Measurements from ENCODE around the gene SLC16A8. TPM values are rescaled to one million over a fixed set of nuclear protein-coding genes. Genes with fewer than 3 reads are reported as not detected.

The SLC16A8 gene
- total and polyA plus RNA-seq, 2 of the 13 experiments (the other 11 are each of a cell fraction or from before 2014, with no cell fraction given): not detected

DNA sequence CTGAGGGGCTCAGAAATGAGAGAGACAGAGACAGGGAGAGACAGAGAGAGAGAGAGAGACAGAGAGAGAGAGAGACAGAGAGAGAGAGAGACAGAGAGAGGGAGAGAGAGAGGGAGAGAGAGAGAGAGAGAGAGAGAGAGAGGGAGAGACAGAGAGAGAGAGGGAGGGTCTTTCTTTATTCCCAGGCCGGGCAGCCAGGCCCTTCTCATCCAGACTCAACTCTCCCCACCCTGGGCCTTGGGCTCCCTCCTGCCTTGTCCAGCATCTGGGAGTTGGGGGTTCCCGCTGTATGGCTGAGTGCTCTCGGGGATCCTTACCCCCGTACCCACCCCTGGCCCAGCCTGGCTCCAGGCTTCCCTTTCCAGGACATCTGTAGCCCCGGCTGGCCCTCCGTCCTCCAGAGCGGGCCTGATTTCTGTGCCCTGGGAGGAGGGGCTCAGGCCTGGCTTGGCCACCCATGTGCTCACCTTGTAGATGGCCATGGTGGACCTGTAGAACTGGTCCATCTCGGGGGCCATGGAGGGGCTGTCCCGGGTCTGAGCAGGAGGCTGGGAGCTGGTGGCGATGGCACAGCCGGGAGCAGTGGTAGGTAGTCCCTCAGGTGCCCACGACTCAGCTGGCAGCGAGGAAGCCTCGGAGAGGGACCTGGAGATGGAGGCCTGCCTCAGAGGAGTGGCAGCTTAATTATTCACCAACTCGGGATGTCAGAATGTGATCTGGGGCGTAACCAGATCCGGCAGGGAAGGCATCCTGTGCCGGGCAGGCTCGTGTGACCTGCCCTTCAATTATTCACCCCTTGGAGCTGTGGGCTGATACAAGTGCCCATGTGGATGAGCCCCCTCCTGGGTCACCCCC lies 26.3 kb upstream of the SLC16A8 start, which contains the start of gene BAIAP2L2 (continued):
- TF ChIP-seq ZBTB7B (CRISPR knock-in tag; IDR thresholded peaks at IDR 0.05) (no peak), ESRRA (CRISPR knock-in tag; IDR thresholded peaks at IDR 0.05; ENCODE audit: low read depth) (no peak), TAF1 (CRISPR knock-in tag; IDR thresholded peaks at IDR 0.05) (peak; percentile 44), MXI1 (IDR thresholded peaks at IDR 0.05; ENCODE audit: borderline replicate concordance, low read depth, low read length) (no peak; the same call in 2 of the 3 replicates), ZNF263 (CRISPR knock-in tag; IDR thresholded peaks at IDR 0.05) (0 out of 2 replicates have a peak, but pooled peaks have one; percentile 13), ATM (IDR thresholded peaks at IDR 0.05; ENCODE audit: borderline replicate concordance) (no peak), ZNF260 (CRISPR knock-in tag; IDR thresholded peaks at IDR 0.05; ENCODE audit: borderline replicate concordance, low read depth) (no peak)
- TF ChIP-seq, protein P1, sequence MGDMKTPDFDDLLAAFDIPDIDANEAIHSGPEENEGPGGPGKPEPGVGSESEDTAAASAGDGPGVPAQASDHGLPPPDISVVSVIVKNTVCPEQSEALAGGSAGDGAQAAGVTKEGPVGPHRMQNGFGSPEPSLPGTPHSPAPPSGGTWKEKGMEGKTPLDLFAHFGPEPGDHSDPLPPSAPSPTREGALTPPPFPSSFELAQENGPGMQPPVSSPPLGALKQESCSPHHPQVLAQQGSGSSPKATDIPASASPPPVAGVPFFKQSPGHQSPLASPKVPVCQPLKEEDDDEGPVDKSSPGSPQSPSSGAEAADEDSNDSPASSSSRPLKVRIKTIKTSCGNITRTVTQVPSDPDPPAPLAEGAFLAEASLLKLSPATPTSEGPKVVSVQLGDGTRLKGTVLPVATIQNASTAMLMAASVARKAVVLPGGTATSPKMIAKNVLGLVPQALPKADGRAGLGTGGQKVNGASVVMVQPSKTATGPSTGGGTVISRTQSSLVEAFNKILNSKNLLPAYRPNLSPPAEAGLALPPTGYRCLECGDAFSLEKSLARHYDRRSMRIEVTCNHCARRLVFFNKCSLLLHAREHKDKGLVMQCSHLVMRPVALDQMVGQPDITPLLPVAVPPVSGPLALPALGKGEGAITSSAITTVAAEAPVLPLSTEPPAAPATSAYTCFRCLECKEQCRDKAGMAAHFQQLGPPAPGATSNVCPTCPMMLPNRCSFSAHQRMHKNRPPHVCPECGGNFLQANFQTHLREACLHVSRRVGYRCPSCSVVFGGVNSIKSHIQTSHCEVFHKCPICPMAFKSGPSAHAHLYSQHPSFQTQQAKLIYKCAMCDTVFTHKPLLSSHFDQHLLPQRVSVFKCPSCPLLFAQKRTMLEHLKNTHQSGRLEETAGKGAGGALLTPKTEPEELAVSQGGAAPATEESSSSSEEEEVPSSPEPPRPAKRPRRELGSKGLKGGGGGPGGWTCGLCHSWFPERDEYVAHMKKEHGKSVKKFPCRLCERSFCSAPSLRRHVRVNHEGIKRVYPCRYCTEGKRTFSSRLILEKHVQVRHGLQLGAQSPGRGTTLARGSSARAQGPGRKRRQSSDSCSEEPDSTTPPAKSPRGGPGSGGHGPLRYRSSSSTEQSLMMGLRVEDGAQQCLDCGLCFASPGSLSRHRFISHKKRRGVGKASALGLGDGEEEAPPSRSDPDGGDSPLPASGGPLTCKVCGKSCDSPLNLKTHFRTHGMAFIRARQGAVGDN (CRISPR knock-in tag; IDR thresholded peaks at IDR 0.05): peak; percentile 93
- TF ChIP-seq, protein P2, sequence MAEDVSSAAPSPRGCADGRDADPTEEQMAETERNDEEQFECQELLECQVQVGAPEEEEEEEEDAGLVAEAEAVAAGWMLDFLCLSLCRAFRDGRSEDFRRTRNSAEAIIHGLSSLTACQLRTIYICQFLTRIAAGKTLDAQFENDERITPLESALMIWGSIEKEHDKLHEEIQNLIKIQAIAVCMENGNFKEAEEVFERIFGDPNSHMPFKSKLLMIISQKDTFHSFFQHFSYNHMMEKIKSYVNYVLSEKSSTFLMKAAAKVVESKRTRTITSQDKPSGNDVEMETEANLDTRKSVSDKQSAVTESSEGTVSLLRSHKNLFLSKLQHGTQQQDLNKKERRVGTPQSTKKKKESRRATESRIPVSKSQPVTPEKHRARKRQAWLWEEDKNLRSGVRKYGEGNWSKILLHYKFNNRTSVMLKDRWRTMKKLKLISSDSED (CRISPR knock-in tag; IDR thresholded peaks at IDR 0.05): no peak
- TF ChIP-seq, protein P3, sequence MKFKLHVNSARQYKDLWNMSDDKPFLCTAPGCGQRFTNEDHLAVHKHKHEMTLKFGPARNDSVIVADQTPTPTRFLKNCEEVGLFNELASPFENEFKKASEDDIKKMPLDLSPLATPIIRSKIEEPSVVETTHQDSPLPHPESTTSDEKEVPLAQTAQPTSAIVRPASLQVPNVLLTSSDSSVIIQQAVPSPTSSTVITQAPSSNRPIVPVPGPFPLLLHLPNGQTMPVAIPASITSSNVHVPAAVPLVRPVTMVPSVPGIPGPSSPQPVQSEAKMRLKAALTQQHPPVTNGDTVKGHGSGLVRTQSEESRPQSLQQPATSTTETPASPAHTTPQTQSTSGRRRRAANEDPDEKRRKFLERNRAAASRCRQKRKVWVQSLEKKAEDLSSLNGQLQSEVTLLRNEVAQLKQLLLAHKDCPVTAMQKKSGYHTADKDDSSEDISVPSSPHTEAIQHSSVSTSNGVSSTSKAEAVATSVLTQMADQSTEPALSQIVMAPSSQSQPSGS (CRISPR knock-in tag; IDR thresholded peaks at IDR 0.05): no peak
- TF ChIP-seq, protein P4, sequence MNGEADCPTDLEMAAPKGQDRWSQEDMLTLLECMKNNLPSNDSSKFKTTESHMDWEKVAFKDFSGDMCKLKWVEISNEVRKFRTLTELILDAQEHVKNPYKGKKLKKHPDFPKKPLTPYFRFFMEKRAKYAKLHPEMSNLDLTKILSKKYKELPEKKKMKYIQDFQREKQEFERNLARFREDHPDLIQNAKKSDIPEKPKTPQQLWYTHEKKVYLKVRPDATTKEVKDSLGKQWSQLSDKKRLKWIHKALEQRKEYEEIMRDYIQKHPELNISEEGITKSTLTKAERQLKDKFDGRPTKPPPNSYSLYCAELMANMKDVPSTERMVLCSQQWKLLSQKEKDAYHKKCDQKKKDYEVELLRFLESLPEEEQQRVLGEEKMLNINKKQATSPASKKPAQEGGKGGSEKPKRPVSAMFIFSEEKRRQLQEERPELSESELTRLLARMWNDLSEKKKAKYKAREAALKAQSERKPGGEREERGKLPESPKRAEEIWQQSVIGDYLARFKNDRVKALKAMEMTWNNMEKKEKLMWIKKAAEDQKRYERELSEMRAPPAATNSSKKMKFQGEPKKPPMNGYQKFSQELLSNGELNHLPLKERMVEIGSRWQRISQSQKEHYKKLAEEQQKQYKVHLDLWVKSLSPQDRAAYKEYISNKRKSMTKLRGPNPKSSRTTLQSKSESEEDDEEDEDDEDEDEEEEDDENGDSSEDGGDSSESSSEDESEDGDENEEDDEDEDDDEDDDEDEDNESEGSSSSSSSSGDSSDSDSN (CRISPR knock-in tag; IDR thresholded peaks at IDR 0.05): peak; percentile 84; the same call in 1 of the 2 replicates
- TF ChIP-seq, protein P5, sequence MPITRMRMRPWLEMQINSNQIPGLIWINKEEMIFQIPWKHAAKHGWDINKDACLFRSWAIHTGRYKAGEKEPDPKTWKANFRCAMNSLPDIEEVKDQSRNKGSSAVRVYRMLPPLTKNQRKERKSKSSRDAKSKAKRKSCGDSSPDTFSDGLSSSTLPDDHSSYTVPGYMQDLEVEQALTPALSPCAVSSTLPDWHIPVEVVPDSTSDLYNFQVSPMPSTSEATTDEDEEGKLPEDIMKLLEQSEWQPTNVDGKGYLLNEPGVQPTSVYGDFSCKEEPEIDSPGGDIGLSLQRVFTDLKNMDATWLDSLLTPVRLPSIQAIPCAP (CRISPR knock-in tag; IDR thresholded peaks at IDR 0.05; ENCODE audit: low read depth): no peak
